Right lobe of liver (tissue), 4 donors: ENCODE data around the gene NDUFB5.

Experiments used
- CTCF ChIP-seq, 4 donors: fragments of 200-600 bp in 3 of 4; fragments of 450-650 bp in 1 of 4; IDR thresholded peaks; one replicate each; pipeline versions ENCODE4 v1.5.1 to v1.8.0; 2016 to 2022; ENCODE audit warnings: antibody characterized with exemption in 4 of 4, mild to moderate bottlenecking in 2 of 4
- POLR2A ChIP-seq: fragments of 450-650 bp; IDR thresholded peaks from one replicate; pipeline ENCODE4 v1.6.1; 2017; ENCODE audit warnings: antibody characterized with exemption, mild to moderate bottlenecking
- donor health status: DM: no; HTN: no; CAD: no.
- donor health status: DM: no; HTN: no; CAD: no.
- donor health status: DM: no; HTN: yes; CAD: no.

GRCh38 chr3:179624451-179624850 lies 19.9 kb downstream of the NDUFB5 start:
- TF ChIP-seq POLR2A (no peak), CTCF (IDR thresholded peaks at IDR 0.05) (no peak)
